Trophoblast cell (in vitro differentiated cells and primary cell): ENCODE data around the gene MRTFA.

ENCODE experiments used
- DNase-seq, 2 donors: peaks; one replicate each; pipeline ENCODE4 v3.0.0-alpha.2; 2016
- H2AFZ ChIP-seq: 2 replicates; pipeline ENCODE4 v1.6.1; 2013; ENCODE audit warnings: low read length, moderate library complexity, mild to moderate bottlenecking; ENCODE audit not compliant: insufficient read depth, poor library complexity
- H2AK5ac ChIP-seq: 2 replicates; pipeline ENCODE4 v1.6.1; 2013; ENCODE audit warnings: mild to moderate bottlenecking, low read length
- H2BK120ac ChIP-seq: 2 replicates; pipeline ENCODE4 v1.6.1; 2013; ENCODE audit warnings: low read length, mild to moderate bottlenecking, moderate library complexity; ENCODE audit not compliant: insufficient read depth, poor library complexity
- H2BK12ac ChIP-seq: 2 replicates; pipeline ENCODE4 v1.6.1; 2013; ENCODE audit warnings: mild to moderate bottlenecking, low read length, moderate library complexity
- H2BK5ac ChIP-seq: 2 replicates; pipeline ENCODE4 v1.6.1; 2013; ENCODE audit warnings: low read length, low read depth, moderate library complexity, mild to moderate bottlenecking; ENCODE audit not compliant: poor library complexity
- H3K14ac ChIP-seq: 2 replicates; pipeline ENCODE4 v1.6.1; 2013; ENCODE audit warnings: mild to moderate bottlenecking, low read length
- H3K18ac ChIP-seq: 2 replicates; pipeline ENCODE4 v1.6.1; 2013; ENCODE audit warnings: mild to moderate bottlenecking, low read length
- H3K23ac ChIP-seq: 2 replicates; pipeline ENCODE4 v1.6.1; 2013; ENCODE audit warnings: low read length
- H3K27ac ChIP-seq: 2 replicates; pipeline ENCODE4 v1.5.1; 2013; ENCODE audit warnings: low read depth, mild to moderate bottlenecking, inconsistent platforms, low read length, moderate library complexity
- H3K27me3 ChIP-seq: 2 replicates; pipeline ENCODE4 v1.6.1; 2013; ENCODE audit warnings: inconsistent platforms, mild to moderate bottlenecking, low read length, moderate library complexity; ENCODE audit not compliant: insufficient read depth
- H3K36me3 ChIP-seq, 2 experiments: 1 replicate in 1 of 2; 2 replicates in 1 of 2; pipeline ENCODE4 v1.6.1; 2013; ENCODE audit warnings: low read length in 2 of 2, mild to moderate bottlenecking in 2 of 2, moderate library complexity in 1 of 2; ENCODE audit not compliant: insufficient read depth in 2 of 2, control insufficient read depth in 1 of 2
- H3K4ac ChIP-seq: 2 replicates; pipeline ENCODE4 v1.6.1; 2013; ENCODE audit warnings: low read depth, mild to moderate bottlenecking, low read length, moderate library complexity
- H3K4me1 ChIP-seq, 2 experiments: 1 replicate in 1 of 2; 2 replicates in 1 of 2; pipeline ENCODE4 v1.6.1; 2013; ENCODE audit warnings: low read length in 2 of 2, mild to moderate bottlenecking in 2 of 2, moderate library complexity in 1 of 2; ENCODE audit not compliant: insufficient read depth in 2 of 2, control insufficient read depth in 1 of 2
- H3K4me2 ChIP-seq: 2 replicates; pipeline ENCODE4 v1.6.1; 2013; ENCODE audit warnings: inconsistent platforms, mild to moderate bottlenecking, low read length, moderate library complexity
- H3K4me3 ChIP-seq: 2 replicates; pipeline ENCODE4 v1.5.1; 2013; ENCODE audit warnings: mild to moderate bottlenecking, low read depth, low read length, inconsistent platforms
- H3K79me1 ChIP-seq: one replicate; pipeline ENCODE4 v1.6.1; 2013; ENCODE audit warnings: low read length
- H3K79me2 ChIP-seq: 2 replicates; pipeline ENCODE4 v1.6.1; 2013; ENCODE audit warnings: low read length, mild to moderate bottlenecking; ENCODE audit not compliant: control insufficient read depth, insufficient read depth, poor library complexity
- H3K9ac ChIP-seq: 2 replicates; pipeline ENCODE4 v1.6.1; 2013; ENCODE audit warnings: mild to moderate bottlenecking, low read length
- H3K9me3 ChIP-seq: 2 replicates; pipeline ENCODE4 v1.6.1; 2013; ENCODE audit warnings: low read depth, mild to moderate bottlenecking, control low read depth, inconsistent platforms, low read length; ENCODE audit not compliant: insufficient read depth
- H4K12ac ChIP-seq: 2 replicates; pipeline ENCODE4 v1.6.1; 2013; ENCODE audit warnings: low read depth, mild to moderate bottlenecking, low read length, moderate library complexity
- H4K8ac ChIP-seq: 2 replicates; pipeline ENCODE4 v1.6.1; 2013; ENCODE audit warnings: low read depth, mild to moderate bottlenecking, low read length, moderate library complexity
- H4K91ac ChIP-seq: one replicate; pipeline ENCODE4 v1.6.1; 2013; ENCODE audit warnings: low read depth, mild to moderate bottlenecking, low read length, moderate library complexity
- WGBS: extraction: QIAGEN DNeasy Blood & Tissue Kit; methylation state at CpG from one replicate; pipeline ENCODE4 v1.1.7; 2013; ENCODE audit warnings: missing lambda C conversion rate; ENCODE audit not compliant: insufficient read length, insufficient coverage; ENCODE audit errors: extremely low coverage; 5-methylcytosine and 5-hydroxymethylcytosine counted together

The MRTFA gene

DNA sequence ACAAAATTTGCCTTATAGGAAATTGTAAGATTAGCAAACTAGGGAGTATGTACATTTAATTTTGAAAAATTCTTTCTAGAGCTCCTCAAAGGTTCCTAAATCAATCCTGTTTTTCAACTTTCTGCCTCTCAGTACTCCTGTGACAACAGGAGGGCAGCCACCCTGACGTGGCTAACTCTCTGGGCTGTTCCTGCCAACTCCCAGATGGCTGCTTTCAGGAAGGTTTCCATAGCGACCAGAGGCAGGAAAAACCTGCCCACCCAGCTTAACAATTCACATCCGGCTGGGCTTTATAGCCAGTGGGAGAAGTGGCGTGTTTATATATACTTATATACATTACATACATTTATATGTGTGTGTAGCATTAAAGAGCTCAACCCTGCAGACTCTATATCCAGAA is 239.6 kb downstream of the MRTFA start:
- H3K4ac ChIP-seq: no peak overlapping the region
- no peak overlapping the region for H3K9ac ChIP-seq
- no peak overlapping the region for H2BK120ac ChIP-seq
- peaks cover 4 to 12% of the 10 kb centered on the region in 2 experiments for H3K4me1 ChIP-seq
- H2AFZ ChIP-seq: no peak overlapping the region
- H3K18ac ChIP-seq: no peak overlapping the region
- peak overlapping the region; percentile 16 for H4K91ac ChIP-seq
- no peak overlapping the region for H2AK5ac ChIP-seq
- H3K4me3 ChIP-seq: no peak overlapping the region
- H3K9me3 ChIP-seq: no peaks in the 10 kb centered on the region
- DNase-seq: peak; percentile 95 to 98
- no peak overlapping the region for H3K23ac ChIP-seq
- no peaks in the 10 kb centered on the region for H3K27me3 ChIP-seq
- no peak overlapping the region for H4K12ac ChIP-seq
- H3K4me2 ChIP-seq: peak overlapping the region; percentile 29
- peaks cover 6% of the 10 kb centered on the region for H3K79me1 ChIP-seq
- peaks cover 7 to 10% of the 10 kb centered on the region in 2 experiments for H3K36me3 ChIP-seq
- H3K79me2 ChIP-seq: peaks cover 2% of the 10 kb centered on the region
- H3K14ac ChIP-seq: no peak overlapping the region
- H3K27ac ChIP-seq: peak overlapping the region; percentile 88
- no CpG with 5 or more reads among the region's 4 CpGs for WGBS
- no peak overlapping the region for H2BK12ac ChIP-seq
- H4K8ac ChIP-seq: no peak overlapping the region
- H2BK5ac ChIP-seq: peak overlapping the region; percentile 65

DNA sequence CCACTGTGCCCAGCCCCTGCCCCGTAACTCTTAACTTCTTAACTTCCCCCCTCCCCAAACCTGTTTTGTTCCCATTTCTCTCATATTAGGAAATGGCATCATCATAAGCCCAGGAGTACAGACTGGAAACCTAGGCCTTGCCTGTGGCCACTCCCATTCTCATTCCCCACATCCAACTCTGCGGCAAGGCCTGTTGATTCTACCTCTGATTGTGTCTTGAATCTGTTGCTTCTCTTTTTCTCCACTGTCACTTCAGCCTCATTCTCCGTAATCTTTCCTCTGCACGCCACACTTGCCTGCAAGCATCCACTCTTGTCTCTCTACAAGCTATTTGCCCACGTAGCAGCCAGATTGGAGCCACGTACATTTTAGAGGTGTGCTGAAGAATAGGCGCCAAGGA is 240.9 kb downstream of the MRTFA start:
- H3K23ac ChIP-seq: no peak overlapping the region
- H3K4ac ChIP-seq: no peak overlapping the region
- H2AFZ ChIP-seq: no peak overlapping the region
- H3K9ac ChIP-seq: no peak overlapping the region
- no peak overlapping the region for H3K18ac ChIP-seq
- peaks cover 4 to 12% of the 10 kb centered on the region in 2 experiments for H3K4me1 ChIP-seq
- DNase-seq: no peak
- H4K8ac ChIP-seq: no peak overlapping the region
- H3K9me3 ChIP-seq: no peaks in the 10 kb centered on the region
- H3K36me3 ChIP-seq: peaks cover under 1 to 1% of the 10 kb centered on the region in 2 experiments
- WGBS: no CpG with 5 or more reads among the region's 7 CpGs
- H2BK120ac ChIP-seq: no peak overlapping the region
- H3K4me2 ChIP-seq: no peak overlapping the region
- H4K91ac ChIP-seq: no peak overlapping the region
- peaks cover 6% of the 10 kb centered on the region for H3K79me1 ChIP-seq
- H2AK5ac ChIP-seq: no peak overlapping the region
- H2BK5ac ChIP-seq: no peak overlapping the region
- H4K12ac ChIP-seq: no peak overlapping the region
- H2BK12ac ChIP-seq: peak overlapping the region; percentile 29
- no peak overlapping the region for H3K4me3 ChIP-seq
- no peak overlapping the region for H3K27ac ChIP-seq
- no peaks in the 10 kb centered on the region for H3K27me3 ChIP-seq
- peaks cover 2% of the 10 kb centered on the region for H3K79me2 ChIP-seq
- no peak overlapping the region for H3K14ac ChIP-seq

DNA sequence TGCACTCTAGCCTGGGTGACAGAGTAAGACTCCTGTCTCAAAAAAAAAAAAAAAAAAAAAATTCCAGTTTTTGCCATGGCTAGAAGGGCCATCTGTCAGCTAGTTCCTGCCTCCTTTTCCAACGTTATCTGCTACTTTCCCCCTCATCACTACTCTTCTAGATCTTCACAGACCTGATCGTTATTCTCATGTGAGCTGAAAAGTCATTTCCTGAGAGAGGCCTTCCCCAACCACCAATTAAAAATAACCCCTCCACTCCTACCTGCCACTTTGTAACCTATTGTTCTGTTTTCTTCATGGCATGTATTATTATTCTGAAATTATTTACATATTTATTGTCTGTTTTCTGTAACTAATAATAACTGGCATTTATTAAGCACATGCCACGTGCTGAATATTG is 241.9 kb downstream of the MRTFA start:
- Histone ChIP-seq H3K36me3 (no peaks in the 10 kb centered on the region), H3K27me3 (no peaks in the 10 kb centered on the region), H4K12ac (no peak overlapping the region), H3K9ac (no peak overlapping the region), H3K4me3 (no peak overlapping the region), H2BK12ac (no peak overlapping the region), H3K27ac (no peak overlapping the region), H3K9me3 (no peaks in the 10 kb centered on the region), H2BK120ac (no peak overlapping the region), H3K4ac (no peak overlapping the region), H3K79me2 (peaks cover 2% of the 10 kb centered on the region), H3K4me1 (peaks cover 4 to 10% of the 10 kb centered on the region in 2 experiments), H3K23ac (no peak overlapping the region), H3K14ac (no peak overlapping the region), H4K91ac (no peak overlapping the region), H2AFZ (no peak overlapping the region), H2BK5ac (no peak overlapping the region), H4K8ac (no peak overlapping the region), H2AK5ac (no peak overlapping the region), H3K4me2 (no peak overlapping the region), H3K79me1 (peaks cover 6% of the 10 kb centered on the region), H3K18ac (no peak overlapping the region)
- WGBS: no CpG with 5 or more reads among the region's 3 CpGs
- DNase-seq: no peak

DNA sequence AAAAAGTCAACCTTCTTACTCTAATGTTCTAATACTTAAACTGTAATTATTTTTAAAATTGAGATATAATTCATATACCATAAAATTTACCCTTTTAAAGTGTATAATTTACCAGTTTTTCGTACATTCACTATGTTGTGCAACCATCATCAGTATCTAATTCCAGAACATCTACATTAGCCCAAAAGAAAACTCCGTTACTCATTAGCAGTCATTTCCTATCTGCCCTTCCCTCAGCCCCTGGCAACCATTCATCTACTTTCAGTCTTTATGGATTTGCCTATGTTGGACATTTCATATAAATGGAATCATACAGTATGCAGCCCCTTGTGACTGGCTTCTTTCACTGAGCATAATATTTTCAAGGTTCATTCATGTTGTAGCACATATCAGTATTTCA is 243.9 kb downstream of the MRTFA start:
- WGBS: no CpG with 5 or more reads among the region's 2 CpGs
- H3K79me2 ChIP-seq: peaks cover 2% of the 10 kb centered on the region
- no peak overlapping the region for H2BK12ac ChIP-seq
- no peak overlapping the region for H3K18ac ChIP-seq
- no peak overlapping the region for H3K4ac ChIP-seq
- no peak overlapping the region for H2AK5ac ChIP-seq
- no peak overlapping the region for H4K8ac ChIP-seq
- H3K27me3 ChIP-seq: no peaks in the 10 kb centered on the region
- H3K9ac ChIP-seq: no peak overlapping the region
- no peaks in the 10 kb centered on the region for H3K9me3 ChIP-seq
- H3K4me1 ChIP-seq: peaks cover 4 to 6% of the 10 kb centered on the region in 2 experiments
- no peak overlapping the region for H3K27ac ChIP-seq
- no peak overlapping the region for H3K4me3 ChIP-seq
- H2BK120ac ChIP-seq: no peak overlapping the region
- no peak overlapping the region for H3K14ac ChIP-seq
- peaks cover 5% of the 10 kb centered on the region for H3K79me1 ChIP-seq
- H3K4me2 ChIP-seq: no peak overlapping the region
- no peak overlapping the region for H4K91ac ChIP-seq
- H4K12ac ChIP-seq: no peak overlapping the region
- H2AFZ ChIP-seq: no peak overlapping the region
- H3K36me3 ChIP-seq: peaks cover 0 to 2% of the 10 kb centered on the region in 2 experiments
- no peak overlapping the region for H3K23ac ChIP-seq
- no peak overlapping the region for H2BK5ac ChIP-seq
- DNase-seq: no peak
